Tongue (tissue), 2 donors: ENCODE measurements around the gene NCOA3. TPM values are rescaled to one million over a fixed set of nuclear protein-coding genes. Genes with fewer than 3 reads are reported as not detected.
A peak's percentile ranks its signal among the peaks of the same experiment; 100 is the strongest.

Experiments used
- DNase-seq: peaks from one replicate; pipeline ENCODE4 v3.0.0-alpha.2; 2015
- total RNA-seq: library from RNA; depleted of rRNA; stranded (reverse); fragments of >200 nt; gene quantifications from one replicate; pipeline ENCODE4 v1.2.3, GENCODE V29; 2014

Gene NCOA3
- total RNA-seq, 1 donor from 2014 or later, result 35.8 TPM

- no peak for DNase-seq
These were observed 140.9 kb downstream of the NCOA3 start for GRCh38 chr20:47642624-47643023.

GRCh38 chr20:47645632-47646031 is 143.9 kb downstream of the NCOA3 start:
- no peak for DNase-seq

DNA sequence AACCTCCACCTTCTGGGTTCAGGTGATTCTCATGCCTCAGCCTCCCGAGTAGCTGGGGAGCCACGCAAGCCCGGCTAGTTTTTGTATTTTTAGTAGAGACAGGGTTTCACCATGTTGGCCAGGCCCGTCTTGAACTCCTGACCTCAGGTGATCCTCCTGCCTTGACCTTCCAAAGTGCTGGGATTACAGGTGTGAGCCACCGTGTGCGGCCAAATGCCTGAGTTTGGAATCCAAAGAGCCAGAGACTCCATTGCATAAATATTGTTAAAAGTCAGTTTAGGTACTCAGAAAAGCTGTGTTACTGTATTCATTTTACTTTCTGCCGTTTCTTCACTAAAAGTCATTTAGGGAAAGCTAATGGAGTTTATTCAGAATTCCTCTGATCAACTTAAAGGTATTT is 146.3 kb downstream of the NCOA3 start:
- DNase-seq, result no peak

DNA sequence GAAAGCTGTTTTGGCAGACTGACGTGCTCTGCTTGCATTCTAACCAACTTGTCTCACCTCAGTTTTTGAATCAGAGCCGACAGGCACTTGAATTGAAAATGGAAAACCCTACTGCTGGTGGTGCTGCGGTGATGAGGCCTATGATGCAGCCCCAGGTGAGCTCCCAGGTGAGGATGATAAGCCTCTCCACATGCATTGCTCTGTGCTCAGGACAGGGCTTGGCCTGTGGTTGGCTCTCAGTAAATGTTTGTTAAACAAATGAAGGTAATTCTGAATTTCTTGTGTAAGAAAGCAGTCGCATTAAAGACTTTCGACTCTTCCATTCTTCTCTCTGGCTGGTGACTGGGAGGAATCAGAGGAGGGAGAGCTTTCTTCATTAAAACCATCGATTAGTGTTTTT is 147.3 kb downstream of the NCOA3 start:
- no peak for DNase-seq

DNA sequence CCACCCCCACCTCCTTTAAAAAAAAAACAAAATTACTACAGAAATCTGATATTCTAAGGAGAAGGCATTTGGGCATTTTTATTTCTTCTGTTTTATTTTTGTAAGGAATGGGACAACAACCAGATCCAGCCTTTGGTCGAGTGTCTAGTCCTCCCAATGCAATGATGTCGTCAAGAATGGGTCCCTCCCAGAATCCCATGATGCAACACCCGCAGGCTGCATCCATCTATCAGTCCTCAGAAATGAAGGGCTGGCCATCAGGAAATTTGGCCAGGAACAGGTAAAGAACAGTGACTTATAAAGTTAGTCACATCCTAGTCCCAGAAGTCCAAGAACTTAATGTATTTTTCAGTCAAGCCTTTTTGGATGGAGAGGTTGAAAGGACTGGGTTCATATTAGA is 150.6 kb downstream of the NCOA3 start:
- no peak for DNase-seq

DNA sequence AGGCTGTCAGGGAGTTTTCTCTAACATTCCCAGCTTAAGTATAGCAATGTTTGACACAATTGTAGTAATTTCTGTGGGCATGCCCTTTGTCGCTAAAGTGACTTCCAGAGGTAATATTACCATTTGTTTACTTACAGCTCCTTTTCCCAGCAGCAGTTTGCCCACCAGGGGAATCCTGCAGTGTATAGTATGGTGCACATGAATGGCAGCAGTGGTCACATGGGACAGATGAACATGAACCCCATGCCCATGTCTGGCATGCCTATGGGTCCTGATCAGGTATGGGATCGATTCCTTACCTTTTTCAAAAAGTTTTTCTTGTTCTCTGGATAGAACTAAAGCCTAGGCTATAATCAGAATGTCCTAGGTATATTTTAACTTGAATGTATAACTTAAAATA is 151.1 kb downstream of the NCOA3 start:
- DNase-seq, result no peak

DNA sequence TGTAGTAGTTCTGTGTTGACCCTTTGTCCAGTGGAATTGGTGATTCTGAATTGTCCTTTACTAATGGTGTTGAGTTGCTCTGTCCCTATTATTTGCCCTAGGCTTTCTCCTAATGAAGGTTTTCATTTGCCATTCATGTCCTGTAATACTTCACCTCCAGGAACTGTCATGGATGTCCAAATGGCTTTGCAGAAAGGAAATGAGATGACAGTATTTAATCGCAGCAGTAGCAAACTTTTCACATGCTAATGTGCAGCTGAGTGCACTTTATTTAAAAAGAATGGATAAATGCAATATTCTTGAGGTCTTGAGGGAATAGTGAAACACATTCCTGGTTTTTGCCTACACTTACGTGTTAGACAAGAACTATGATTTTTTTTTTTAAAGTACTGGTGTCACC is 152.2 kb downstream of the NCOA3 start:
- no peak for DNase-seq

DNA sequence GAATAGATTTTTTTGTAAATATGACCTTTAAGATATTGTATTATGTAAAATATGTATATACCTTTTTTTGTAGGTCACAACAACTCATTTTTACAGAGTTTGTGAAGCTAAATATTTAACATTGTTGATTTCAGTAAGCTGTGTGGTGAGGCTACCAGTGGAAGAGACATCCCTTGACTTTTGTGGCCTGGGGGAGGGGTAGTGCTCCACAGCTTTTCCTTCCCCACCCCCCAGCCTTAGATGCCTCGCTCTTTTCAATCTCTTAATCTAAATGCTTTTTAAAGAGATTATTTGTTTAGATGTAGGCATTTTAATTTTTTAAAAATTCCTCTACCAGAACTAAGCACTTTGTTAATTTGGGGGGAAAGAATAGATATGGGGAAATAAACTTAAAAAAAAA is 152.7 kb downstream of the NCOA3 start:
- no peak for DNase-seq

DNA sequence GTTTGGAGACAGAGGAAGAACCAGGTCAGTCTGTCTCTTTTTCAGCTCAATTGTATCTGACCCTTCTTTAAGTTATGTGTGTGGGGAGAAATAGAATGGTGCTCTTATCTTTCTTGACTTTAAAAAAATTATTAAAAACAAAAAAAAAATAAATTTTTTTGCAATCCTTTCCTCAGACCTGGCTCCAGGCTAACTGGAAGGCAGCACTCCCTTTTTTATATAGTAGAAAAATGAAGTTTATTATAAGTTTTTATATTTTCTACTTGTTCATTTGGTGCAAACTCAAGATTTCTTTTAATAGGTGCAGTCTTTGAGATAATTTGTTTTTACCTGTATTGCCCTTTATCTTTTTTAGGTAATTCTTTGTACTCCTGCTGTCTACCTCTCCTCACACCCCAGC is 153.9 kb downstream of the NCOA3 start:
- no peak for DNase-seq

- DNase-seq, result no peak
These were observed 154.6 kb downstream of the NCOA3 start for GRCh38 chr20:47656318-47656717.

- no peak for DNase-seq
These were observed 158.4 kb downstream of the NCOA3 start for GRCh38 chr20:47659904-47660601.

GRCh38 chr20:47660602-47660905 is 158.9 kb downstream of the NCOA3 start:
- DNase-seq, result no peak

GRCh38 chr20:47660983-47661700 is 159.5 kb downstream of the NCOA3 start:
- DNase-seq, result no peak

- no peak for DNase-seq
These were observed 160.0 kb downstream of the NCOA3 start for GRCh38 chr20:47661714-47662113.

- no peak for DNase-seq
These were observed 161.0 kb downstream of the NCOA3 start for GRCh38 chr20:47662483-47663353.

DNA sequence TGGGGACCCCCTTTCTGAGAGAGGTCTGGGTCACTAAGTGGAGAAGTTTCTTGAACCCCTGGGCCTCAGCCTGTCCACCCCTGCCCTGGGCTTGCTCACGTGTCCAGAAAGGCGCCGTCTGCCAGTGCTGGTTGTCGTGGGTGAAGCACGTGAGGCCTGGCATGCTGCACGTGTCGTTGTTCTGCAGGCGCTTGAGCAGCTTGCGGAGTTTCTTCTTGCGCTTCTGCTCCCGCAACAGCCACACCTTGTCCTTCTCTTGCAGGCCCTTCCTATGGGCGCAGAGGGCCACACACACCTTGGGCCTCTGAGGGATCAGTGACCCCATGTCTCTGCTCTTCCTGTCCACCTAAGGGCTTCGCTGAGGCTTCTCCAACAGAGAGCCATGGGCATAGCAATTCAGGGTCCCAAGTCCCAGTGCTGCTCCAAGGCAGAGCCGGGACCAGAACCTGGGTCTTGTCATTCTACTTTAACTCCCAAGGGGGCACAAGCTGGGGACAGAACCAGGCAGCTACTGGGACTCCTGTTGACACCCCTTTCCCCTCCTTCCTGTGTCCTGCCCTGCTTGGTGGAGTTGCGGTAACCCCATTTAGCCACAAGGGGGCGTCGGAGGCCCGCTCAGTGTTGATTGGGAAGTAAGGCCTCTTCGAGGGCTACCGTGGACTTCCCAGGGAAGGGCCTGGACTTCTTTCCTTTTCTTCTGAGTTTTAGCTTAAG is 161.8 kb downstream of the NCOA3 start:
- peak; percentile 92 for DNase-seq

GRCh38 chr20:47664068-47664437 is 162.4 kb downstream of the NCOA3 start:
- no peak for DNase-seq

- no peak for DNase-seq
These were observed 163.1 kb downstream of the NCOA3 start for GRCh38 chr20:47664744-47665143.

GRCh38 chr20:47665221-47665991 is 163.7 kb downstream of the NCOA3 start:
- peak; percentile 28 for DNase-seq

DNA sequence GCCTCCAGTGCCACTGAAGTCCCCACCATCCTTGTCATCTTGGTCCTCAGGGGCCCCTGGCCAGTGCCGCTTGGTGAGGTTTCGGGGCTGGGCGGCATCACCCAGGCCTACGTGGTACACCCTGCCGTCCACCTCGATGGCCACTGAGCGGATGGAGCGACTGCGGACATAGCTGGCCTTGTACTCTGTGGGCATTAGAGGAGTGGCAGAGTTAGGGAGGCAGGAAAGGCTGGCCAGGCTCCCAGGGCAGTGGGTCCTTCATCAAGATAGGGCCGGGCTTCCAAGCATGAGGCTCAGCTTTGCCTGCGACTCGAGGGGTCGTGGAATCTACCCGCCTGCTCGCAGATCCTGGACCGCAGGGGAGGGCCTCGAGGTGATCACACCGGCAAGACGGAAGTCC is 164.6 kb downstream of the NCOA3 start:
- no peak for DNase-seq

DNA sequence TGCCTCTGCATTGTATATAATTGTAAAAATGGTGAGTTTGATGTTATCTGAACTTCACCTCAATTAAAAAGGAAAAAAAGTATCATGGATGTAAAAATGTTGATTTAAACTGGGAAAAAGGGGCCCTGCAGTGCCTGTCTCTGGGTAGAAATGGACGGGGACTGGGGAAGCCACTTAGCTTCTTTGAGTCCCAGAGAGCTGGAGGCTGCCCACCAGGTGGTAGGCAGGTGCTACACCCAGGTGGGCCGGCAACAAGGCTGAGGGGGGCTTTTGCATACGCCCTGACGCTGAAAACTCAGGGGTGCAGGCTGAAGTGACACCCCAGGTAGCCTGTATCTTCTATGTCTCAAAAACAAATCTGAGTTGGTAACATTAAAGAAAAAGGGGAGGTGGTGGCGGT is 165.4 kb downstream of the NCOA3 start:
- no peak for DNase-seq
